Brain pericyte (primary cell): Measurements from ENCODE around the gene TNFRSF1B.

Source experiments
- DNase-seq: peaks from one replicate; pipeline ENCODE4 v3.0.0-alpha.2; 2012; ENCODE audit warnings: low read depth, low spot score

The TNFRSF1B gene

GRCh38 chr1:12166834-12167492 lies at the start of gene TNFRSF1B:
TNFRSF1B (plus strand) TSS chr1:12166991; CDS start chr1:12167092, 101 bp downstream.
- no peak for DNase-seq

DNA sequence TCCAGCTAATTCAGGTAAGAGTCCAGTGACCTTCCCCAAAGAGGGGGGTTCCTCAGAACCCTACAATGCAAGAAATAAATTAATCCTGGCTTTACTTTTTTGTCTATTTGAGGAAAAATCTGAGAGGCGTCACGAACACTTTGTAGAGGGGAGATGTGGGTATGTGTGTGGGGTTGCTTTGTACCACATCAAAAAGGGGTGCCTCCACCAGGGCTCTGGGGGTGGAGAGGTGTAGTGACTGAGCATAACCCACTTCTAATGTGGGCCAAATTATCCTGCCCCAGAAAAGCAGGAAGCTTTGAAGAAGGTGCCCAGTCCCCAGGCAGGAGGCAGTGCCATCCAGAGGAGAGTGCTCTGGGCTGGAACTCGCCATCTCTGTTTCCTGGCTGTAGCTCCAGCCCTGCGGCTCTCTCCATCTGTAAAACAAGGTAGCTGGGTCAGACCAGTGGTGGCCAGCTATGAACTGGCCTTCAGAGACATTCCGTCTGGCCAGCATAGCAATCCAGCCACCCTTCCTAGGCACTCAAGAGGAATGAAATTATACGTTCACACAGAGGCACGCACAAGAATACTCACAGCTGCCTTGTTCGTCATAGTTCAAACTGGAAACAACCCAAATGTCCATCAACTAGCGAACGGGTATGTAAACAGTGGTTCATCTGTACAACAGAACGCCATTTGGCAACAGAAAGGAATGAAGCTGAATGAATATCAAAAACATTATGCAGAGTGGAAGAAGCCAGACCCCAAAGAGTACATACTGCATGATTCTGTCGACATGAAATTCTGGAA lies 45.4 kb upstream of the TNFRSF1B start:
- DNase-seq: no peak

- no peak for DNase-seq
Measured at GRCh38 chr1:12123172-12123571, 43.6 kb upstream of the TNFRSF1B start.

DNA sequence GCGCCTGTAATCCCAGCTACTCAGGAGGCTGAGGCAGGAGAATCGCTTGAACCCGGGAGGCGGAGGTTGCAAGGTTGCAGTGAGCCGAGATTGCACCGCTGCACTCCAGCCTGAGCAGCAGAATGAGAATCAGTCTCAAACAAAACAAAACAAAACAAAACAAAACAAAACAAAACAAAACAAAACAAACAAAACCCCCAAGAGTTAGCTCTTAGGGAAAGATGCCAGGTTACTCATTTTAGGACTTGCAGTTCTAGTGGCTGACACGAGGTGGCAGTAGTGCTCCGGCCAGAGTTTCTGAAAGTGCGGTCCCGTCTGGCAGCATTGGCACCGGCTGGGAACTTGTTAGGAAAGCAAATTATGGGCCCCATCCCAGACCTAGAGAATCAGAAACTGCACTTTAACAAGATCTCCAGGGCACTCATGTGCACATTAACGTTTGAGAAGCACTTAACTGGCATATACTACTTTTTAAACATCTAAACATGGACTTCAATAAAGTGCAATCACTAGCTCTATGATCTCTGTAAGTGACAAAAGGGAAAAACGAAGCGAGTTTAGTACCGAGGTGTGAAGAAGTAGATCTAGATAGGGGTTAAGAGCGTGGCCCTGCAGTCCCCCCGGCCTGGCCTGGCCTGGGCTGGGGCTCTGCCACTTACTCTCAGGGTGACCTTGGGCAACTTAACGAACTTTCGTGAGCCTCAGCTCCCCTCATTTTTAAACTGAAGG lies 41.9 kb upstream of the TNFRSF1B start:
- peak; percentile 47 for DNase-seq

DNA sequence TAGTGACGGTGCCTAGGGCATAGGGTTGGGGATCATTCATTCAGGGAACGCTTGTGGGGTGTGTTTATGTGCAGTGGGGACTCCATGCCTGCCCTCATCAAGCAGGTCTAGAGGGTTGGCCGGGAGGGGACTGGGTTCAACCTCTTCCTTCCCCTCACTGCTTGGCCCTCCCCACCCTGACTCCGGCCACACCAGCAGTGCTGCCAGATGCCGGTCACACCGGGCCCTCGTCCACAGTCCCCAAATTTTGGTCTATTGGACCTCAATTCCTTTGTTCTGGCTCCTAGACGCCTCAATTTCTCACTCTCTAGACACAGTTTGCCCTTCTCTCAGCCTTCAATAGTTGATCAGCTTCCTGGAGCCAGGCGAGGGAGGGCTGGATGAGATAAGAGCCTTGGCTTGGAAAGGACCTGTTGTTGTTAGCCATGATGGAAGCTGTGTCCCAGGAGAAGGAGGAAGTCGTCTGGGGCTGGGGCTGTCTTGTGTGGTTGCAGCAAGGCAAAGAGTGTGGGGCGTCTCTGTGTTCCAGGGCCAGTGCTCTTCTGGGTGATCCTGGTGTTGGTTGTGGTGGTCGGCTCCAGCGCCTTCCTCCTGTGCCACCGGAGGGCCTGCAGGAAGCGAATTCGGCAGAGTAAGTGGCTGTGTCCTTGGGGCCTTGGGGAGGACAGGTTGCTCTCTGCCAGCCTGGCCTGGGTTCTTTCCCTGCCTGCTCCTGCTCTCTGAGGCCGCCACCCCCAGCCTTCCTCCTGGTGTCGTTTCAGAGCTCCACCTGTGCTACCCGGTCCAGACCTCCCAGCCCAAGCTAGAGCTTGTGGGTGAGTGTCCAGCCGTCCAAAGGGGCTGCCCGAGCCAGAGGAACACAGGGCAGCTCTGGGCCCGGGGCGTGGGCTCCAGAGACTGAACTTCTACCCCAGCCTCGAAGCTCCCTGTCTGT lies 41.1 kb upstream of the TNFRSF1B start:
- DNase-seq: no peak

DNA sequence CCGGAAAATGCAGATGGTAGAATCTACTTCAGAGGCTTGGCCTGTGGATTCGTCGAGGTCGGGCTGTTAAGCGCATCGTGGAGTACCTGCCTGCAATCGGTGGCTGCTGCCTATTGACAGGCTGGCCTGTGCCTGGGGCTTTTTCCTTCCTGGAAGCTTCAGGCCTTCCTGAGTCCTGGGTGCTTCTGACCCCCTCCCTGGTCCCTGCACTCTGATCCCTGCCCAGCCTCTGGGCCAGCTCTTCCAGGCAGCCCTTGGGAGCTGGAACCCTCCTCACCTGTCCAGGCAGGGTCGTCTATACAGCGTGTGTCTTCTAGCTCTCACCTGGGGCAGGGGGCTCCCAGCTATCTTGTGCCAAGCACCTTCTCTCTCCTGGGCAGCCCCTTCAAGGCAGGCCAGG lies 40.0 kb upstream of the TNFRSF1B start:
- no peak for DNase-seq

DNA sequence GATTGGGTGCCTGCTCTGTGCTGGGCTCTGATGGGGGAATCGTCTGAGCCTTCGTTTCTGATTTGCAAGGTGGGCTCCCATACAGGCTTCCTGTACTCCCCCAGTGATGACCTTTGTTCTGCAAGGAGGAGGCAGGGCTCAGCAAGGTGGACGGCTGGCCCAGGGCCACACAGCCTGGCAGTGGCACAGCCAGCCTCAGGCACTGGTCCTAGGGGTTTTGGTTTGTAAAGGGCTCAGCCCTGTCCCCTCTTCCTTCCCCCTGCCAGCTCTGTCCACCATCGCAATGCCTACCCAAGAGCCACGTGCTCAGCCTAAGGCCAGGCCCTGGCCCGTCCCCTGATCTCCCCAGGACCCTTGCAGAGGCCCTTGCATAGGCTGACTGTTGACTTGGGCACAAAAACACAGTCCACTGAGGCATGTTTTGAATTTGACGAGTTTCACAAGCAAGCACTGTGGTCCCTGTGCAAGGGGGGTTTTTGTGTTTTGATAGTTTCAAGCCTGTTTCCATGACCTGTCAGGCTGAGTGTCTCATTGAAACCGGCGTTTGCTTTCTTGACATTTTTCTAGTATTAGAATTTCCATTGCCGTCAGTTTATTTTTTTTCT lies 39.5 kb upstream of the TNFRSF1B start:
- DNase-seq: no peak

- DNase-seq: no peak
Measured at GRCh38 chr1:12128120-12128519, 38.7 kb upstream of the TNFRSF1B start.

GRCh38 chr1:12129624-12130023 lies 37.2 kb upstream of the TNFRSF1B start:
- DNase-seq: no peak

GRCh38 chr1:12130466-12131130 lies 36.2 kb upstream of the TNFRSF1B start:
- DNase-seq: no peak

DNA sequence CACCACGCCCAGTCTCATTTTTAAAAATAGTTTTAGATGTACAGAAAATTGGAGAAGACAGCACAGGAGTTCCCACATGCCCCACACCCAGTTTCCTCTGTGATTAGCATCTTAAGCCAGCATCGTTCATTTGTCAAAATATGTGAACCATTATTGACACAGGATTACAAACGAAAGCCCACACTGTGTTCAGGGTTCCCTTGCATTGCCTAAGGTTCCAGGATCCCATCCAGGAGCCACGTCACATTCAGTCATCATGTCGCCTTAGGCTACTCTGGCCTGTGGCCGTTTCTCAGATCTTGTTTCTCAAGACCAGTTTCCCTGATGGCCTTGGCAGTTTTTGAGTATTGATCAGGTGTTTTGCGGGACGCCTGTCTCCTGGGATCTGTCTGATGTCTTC lies 34.7 kb upstream of the TNFRSF1B start:
- no peak for DNase-seq

DNA sequence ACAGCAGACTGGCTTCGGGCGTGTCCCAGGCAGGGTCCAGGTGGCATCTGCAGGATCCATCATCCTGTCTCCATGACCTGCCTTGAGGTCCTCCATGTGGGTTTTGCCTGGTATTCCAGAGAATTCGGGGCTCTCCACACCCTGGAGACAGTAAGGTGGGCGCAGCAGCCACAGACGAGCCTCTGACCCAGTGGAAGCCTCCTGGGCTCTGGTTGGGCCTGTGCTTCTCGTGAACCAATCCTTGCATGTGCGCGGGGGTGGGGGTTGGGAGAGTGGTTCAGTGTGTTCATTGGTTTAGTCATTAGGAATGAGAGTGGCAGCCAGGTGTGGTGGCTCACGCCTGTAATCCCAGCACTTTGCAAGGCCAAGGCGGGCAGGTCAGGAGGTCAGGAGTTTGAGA lies 32.1 kb upstream of the TNFRSF1B start:
- DNase-seq: no peak

DNA sequence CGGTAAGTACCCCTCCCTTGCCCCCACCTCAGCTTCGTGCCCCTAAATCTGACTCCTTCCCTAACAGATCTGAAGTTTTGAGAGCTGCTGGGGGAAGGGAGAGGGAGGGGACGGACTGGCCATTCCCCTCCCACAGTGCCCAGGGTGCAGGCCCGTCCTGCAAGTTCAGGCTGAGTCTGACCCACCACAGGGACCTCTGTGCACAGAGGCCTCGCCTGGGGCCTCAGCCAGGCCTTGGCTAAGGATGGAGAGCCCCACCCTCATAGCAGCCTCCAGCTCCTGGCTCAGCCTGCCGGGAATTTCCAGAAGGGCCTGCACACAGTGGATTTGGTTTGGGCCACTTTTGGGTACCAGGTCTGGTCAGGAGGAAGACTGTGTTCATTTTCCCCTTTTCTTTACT lies 31.2 kb upstream of the TNFRSF1B start:
- no peak for DNase-seq

GRCh38 chr1:12136916-12137610 lies 29.7 kb upstream of the TNFRSF1B start:
- no peak for DNase-seq

GRCh38 chr1:12138196-12139168 lies 28.3 kb upstream of the TNFRSF1B start:
- no peak for DNase-seq

DNA sequence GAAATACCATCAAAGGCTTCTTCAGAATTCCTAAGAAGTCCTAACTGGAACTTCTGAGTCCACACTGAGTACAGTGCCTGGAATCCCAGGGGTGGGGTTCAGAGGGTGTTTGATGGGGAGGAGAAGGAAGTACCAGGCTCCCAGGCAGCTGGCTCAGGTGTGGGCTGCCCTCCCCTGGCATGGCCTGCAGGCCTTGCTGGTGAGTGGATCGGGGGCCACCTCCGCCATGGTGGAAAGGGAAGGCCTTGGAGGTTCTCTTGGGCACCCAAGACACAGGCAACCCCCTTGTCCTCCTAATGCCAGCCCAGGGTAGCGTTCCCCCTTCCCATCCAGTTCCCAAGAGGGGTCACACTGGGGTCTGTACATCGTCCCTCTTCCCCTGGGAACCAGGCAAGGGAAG lies 26.8 kb upstream of the TNFRSF1B start:
- no peak for DNase-seq

DNA sequence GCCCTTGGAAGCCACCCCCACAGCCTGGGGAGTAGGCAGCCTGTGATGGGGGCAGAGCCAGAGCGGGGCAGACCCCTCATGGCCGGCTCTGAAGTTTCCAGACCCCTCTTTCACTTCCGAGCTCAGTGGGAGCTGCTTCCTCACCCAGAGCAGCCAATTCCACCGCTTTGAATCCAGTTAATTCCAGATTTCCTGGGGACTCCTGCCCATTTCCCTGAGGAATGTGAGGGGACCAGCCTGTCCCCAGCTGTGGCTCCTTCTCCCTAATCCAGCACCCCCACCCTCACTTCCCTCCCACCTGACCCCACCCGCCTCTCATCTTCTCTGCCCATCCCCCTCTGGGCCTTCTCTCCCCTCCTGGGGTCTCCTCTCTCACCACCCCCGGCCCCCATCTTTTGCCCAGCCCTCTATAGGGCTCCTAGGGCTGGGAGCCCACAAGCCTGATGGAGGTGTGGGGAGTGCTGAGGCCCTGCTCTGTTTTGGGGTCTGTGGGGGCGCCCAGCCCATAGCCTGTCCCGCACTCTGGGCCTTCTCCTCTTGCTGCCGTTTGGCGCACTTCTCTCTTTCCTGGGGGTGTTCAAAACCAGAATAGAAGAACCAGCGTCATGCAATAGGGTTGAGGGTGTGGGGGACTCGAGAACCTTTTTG lies 26.2 kb upstream of the TNFRSF1B start:
- no peak for DNase-seq

DNA sequence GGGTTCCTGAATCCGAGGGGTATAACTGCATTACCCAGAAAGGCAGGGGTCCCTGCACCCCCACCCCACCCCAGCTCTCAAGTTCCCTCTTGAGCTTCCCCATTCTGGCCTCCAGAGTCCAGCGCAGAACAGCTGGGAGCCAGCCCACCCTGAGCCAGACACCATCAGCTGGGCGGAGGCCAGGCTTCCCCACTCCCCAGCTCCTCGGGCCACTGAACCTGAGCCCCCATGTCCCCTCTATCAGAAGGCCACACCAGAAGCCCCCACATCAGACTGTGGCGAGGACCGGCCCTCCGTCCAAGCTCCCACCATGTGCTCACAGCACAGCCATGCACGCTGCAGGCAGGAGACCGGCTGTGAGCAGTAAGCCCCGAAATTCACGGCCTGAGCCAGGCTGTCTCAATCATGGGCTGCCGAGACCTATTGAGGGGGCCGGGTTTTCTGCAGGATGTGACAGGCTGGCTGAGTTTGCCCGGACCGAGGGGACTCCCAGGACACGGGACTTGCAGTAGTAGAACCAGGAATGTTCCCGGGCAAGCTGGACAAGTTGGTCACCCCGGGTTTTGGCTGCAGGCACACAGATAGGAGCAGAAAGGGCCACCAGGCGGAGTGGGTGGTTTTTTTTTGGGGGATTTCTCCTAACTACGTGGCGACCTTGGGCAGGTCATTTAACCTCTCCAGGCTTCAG lies 25.5 kb upstream of the TNFRSF1B start:
- DNase-seq: no peak
